GM15510 (cell line): ENCODE measurements around the gene CD58.

Experiments used
- POLR2A ChIP-seq: IDR thresholded peaks from 3 replicates; pipeline ENCODE4 v1.6.1; 2011; ENCODE audit warnings: borderline replicate concordance; ENCODE audit not compliant: insufficient read length; ENCODE audit errors: extremely low read depth

Gene CD58

GRCh38 chr1:116494353-116494692 lies 76.5 kb downstream of the CD58 start:
- no peak for TF ChIP-seq POLR2A

- TF ChIP-seq POLR2A, result no peak
Measured at GRCh38 chr1:116493484-116494352, 77.1 kb downstream of the CD58 start.

GRCh38 chr1:116493036-116493435 lies 77.8 kb downstream of the CD58 start:
- TF ChIP-seq POLR2A, result no peak

GRCh38 chr1:116492358-116492811 lies 78.4 kb downstream of the CD58 start:
- TF ChIP-seq POLR2A, result no peak

- TF ChIP-seq POLR2A, result no peak
Measured at GRCh38 chr1:116491700-116492357, 79.0 kb downstream of the CD58 start.

GRCh38 chr1:116490588-116490987 lies 80.2 kb downstream of the CD58 start:
- no peak for TF ChIP-seq POLR2A

GRCh38 chr1:116489231-116489697 lies 81.6 kb downstream of the CD58 start:
- TF ChIP-seq POLR2A, result no peak

- TF ChIP-seq POLR2A, result no peak
Measured at GRCh38 chr1:116488071-116488470, 82.8 kb downstream of the CD58 start.

- TF ChIP-seq POLR2A, result no peak
Measured at GRCh38 chr1:116487583-116487982, 83.2 kb downstream of the CD58 start.

GRCh38 chr1:116487031-116487430 lies 83.8 kb downstream of the CD58 start:
- TF ChIP-seq POLR2A, result no peak

GRCh38 chr1:116486424-116486823 lies 84.4 kb downstream of the CD58 start:
- TF ChIP-seq POLR2A, result no peak

GRCh38 chr1:116485976-116486375 lies 84.8 kb downstream of the CD58 start:
- no peak for TF ChIP-seq POLR2A

GRCh38 chr1:116485071-116485735 lies 85.6 kb downstream of the CD58 start:
- TF ChIP-seq POLR2A, result no peak

- no peak for TF ChIP-seq POLR2A
Measured at GRCh38 chr1:116483481-116484309, 87.1 kb downstream of the CD58 start.
